Hepatocyte (in vitro differentiated cells): ENCODE measurements around the gene PHACTR2.

ENCODE experiments used
- CTCF ChIP-seq: fragments of 200-600 bp; sonication (generic); IDR thresholded peaks from 2 replicates; pipeline ENCODE4 v1.5.1; 2016; ENCODE audit warnings: antibody characterized with exemption, mild to moderate bottlenecking; ENCODE audit not compliant: poor library complexity
- EZH2phosphoT487 ChIP-seq: fragments of 200-600 bp; sonication (generic); IDR thresholded peaks from one replicate; pipeline ENCODE4 v1.6.1; 2018; ENCODE audit warnings: antibody characterized with exemption, mild to moderate bottlenecking, low read depth, moderate library complexity; ENCODE audit not compliant: unreplicated experiment, severe bottlenecking

DNA sequence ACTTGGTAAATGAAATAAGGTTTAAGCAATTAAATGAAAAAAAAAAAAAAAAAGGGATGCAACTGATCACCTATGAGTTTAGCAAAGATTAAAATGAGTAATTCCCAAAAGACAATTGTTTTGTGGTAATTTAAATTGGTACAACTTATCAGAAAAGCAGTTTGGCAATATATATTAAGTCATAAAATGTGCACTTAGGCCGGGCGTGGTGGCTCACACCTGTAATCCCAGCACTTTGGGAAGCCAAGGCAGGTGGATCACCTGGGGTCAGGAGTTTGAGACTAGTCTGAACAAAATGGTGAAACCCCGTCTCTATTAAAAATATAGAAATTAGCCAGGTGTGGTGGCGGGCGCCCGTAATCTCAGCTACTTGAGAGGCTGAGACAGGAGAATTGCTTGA is 7.9 kb downstream of the PHACTR2 start:
- TF ChIP-seq CTCF (no peak), EZH2phosphoT487 (no peak)
